ENCODE results near the gene FBXL14. TPM values are rescaled to one million over a fixed set of nuclear protein-coding genes. Genes with fewer than 3 reads are reported as not detected.
A peak's percentile ranks its signal among the peaks of the same experiment; 100 is the strongest.

The FBXL14 gene
- total and polyA plus RNA-seq, 9 of the 15 experiments (the other 6 are each of a cell fraction or from before 2014, with no cell fraction given), result 0.13 to 9.8 (median 3.3) TPM

- peaks cover 8 to 11% of the 10 kb centered on the region in 2 experiments; a peak in 4 of 5 replicates for H3K4me1 ChIP-seq (replicated peaks in 1 of 2; ENCODE audit: control insufficient read depth in 2 of 2, insufficient read depth in 2 of 2, low read length in 2 of 2)
- no peaks in the 10 kb centered on the region for H3K27me3 ChIP-seq (ENCODE audit: control insufficient read depth in 2 of 2, insufficient read depth in 2 of 2, low read length in 2 of 2)
- no peaks in the 10 kb centered on the region for H3K9me1 ChIP-seq (ENCODE audit: control insufficient read depth, insufficient read depth, low read length)
- H3K4me3 ChIP-seq, result no peak overlapping the region
- ChIA-PET CTCF (ENCODE audit: low intra/inter-chr PET ratio) (interaction anchor here (0.6 kb wide), 1 partner anchor 1047 kb away, joined by 5 read pairs; no protein-coding TSS in a partner anchor), POLR2A (interaction anchor here (0.5 kb wide), 1 partner anchor 143 kb away, joined by 3 read pairs; no protein-coding TSS in a partner anchor)
- H2AFZ ChIP-seq (ENCODE audit: low read depth, low read length), result no peak overlapping the region
- in situ Hi-C loops (cut with MboI) (no loop called here), intact Hi-C loops (cut with micrococcal nuclease) (loop anchor here (10.0 kb wide), 1 partner anchor 55 kb away; no protein-coding TSS in a partner anchor)
- H3K9me3 ChIP-seq (replicated peaks; ENCODE audit: control insufficient read depth, insufficient read depth, low read depth, low read length), result no peaks in the 10 kb centered on the region; the same call in 1 of the 2 replicates
- FAIRE-seq (no peak), ATAC-seq (no peak), DNase-seq (ENCODE audit: extremely low read depth in 1 of 4, low spot score in 3 of 4) (no peak)
- no peaks in the 10 kb centered on the region for H4K20me1 ChIP-seq (replicated peaks; ENCODE audit: control insufficient read depth, insufficient read depth, low read length)
- TF ChIP-seq ATF2 (CRISPR knock-in tag; IDR thresholded peaks at IDR 0.05) (no peak), TCF3 (CRISPR knock-in tag; IDR thresholded peaks at IDR 0.05) (no peak), TFE3 (CRISPR knock-in tag; IDR thresholded peaks at IDR 0.05) (no peak), KDM1A (IDR thresholded peaks at IDR 0.05) (no peak), NCOA2 (IDR thresholded peaks at IDR 0.05; ENCODE audit: partially characterized antibody in 2 of 2) (no peak), GTF3C2 (IDR thresholded peaks at IDR 0.05; ENCODE audit: borderline replicate concordance, extremely low read depth, insufficient read length) (no peak), SRSF1 (IDR thresholded peaks at IDR 0.05; ENCODE audit: low read depth, low read length) (no peak), ZNF609 (CRISPR knock-in tag; IDR thresholded peaks at IDR 0.05; ENCODE audit: borderline replicate concordance) (no peak), EZH2 (IDR thresholded peaks at IDR 0.05; ENCODE audit: borderline replicate concordance, low read depth, low read length) (no peak)
- no TSS peak for BruUV-seq (replicated peaks)
- 57% methylated on average over 5 of the region's 5 CpGs for WGBS (ENCODE audit: insufficient coverage, low coverage, missing lambda C conversion rate)
- no peaks in the 10 kb centered on the region for H3K79me2 ChIP-seq (ENCODE audit: control insufficient read depth, insufficient read depth, low read length)
- no peak overlapping the region for H3K4me2 ChIP-seq (ENCODE audit: insufficient read depth, low read length)
- H3K9ac ChIP-seq (ENCODE audit: insufficient read depth in 1 of 2, low read depth in 2 of 2, low read length in 2 of 2), result 0 out of 4 replicates have a peak overlapping the region, but pooled peaks of 1 of the 2 experiments have one; percentile 28
- H3K36me3 ChIP-seq (ENCODE audit: control insufficient read depth, insufficient read depth, low read length), result no peaks in the 10 kb centered on the region
- H3K27ac ChIP-seq (ENCODE audit: extremely low read depth, low read depth, low read length), result no peak overlapping the region
These were observed 74.7 kb downstream of the FBXL14 start for GRCh38 chr12:1519642-1520041.
